Activated CD8-positive, alpha-beta memory T cell treated with anti-CD3 and anti-CD28 coated beads, Interleukin-2, amount 50 U/mL, for 4 hours (primary cell): Measurements from ENCODE around the gene NOTCH1.
A peak's percentile ranks its signal among the peaks of the same experiment; 100 is the strongest.
"Not testable (repeated sequence)": the region's sequence is repeated elsewhere in the genome, so short reads cannot be mapped to it uniquely, and the experiment has no call there.

Experiments used
- DNase-seq: peaks from one replicate; pipeline ENCODE4 v3.0.0-alpha.2; 2020

NOTCH1 gene

GRCh38 chr9:136545965-136546696 is at the start of gene NOTCH1:
TSS of gene NOTCH1 (minus strand) at chr9:136546048. CDS start at chr9:136545786, 262 bp downstream.
- DNase-seq = peak; percentile 83

GRCh38 chr9:136594492-136594891 is 48.6 kb upstream of the NOTCH1 start:
- DNase-seq = no peak

GRCh38 chr9:136593581-136593980 is 47.7 kb upstream of the NOTCH1 start:
- DNase-seq = no peak

GRCh38 chr9:136592666-136593065 is 46.8 kb upstream of the NOTCH1 start:
- DNase-seq = no peak

GRCh38 chr9:136590821-136591752 is 45.2 kb upstream of the NOTCH1 start:
- no peak for DNase-seq

- no peak for DNase-seq
These were observed 44.2 kb upstream of the NOTCH1 start for GRCh38 chr9:136589766-136590763.

GRCh38 chr9:136588663-136589464 is 43.0 kb upstream of the NOTCH1 start:
- DNase-seq = no peak

- DNase-seq = no peak
These were observed 42.3 kb upstream of the NOTCH1 start for GRCh38 chr9:136587944-136588662.

- no peak for DNase-seq
These were observed 41.5 kb upstream of the NOTCH1 start for GRCh38 chr9:136587145-136587943.

GRCh38 chr9:136586391-136586953 is 40.6 kb upstream of the NOTCH1 start:
- no peak for DNase-seq

- no peak for DNase-seq
These were observed 39.8 kb upstream of the NOTCH1 start for GRCh38 chr9:136585531-136586120.

- no peak for DNase-seq
These were observed 39.1 kb upstream of the NOTCH1 start for GRCh38 chr9:136584934-136585333.

GRCh38 chr9:136584401-136584932 is 38.6 kb upstream of the NOTCH1 start:
- no peak for DNase-seq

- DNase-seq = no peak
These were observed 37.3 kb upstream of the NOTCH1 start for GRCh38 chr9:136582977-136583735.

GRCh38 chr9:136581614-136582447 is 36.0 kb upstream of the NOTCH1 start:
- DNase-seq = no peak

GRCh38 chr9:136579650-136580219 is 33.9 kb upstream of the NOTCH1 start:
- not testable (repeated sequence) for DNase-seq
